SH-SY5Y (cell line): ENCODE measurements around the gene SHANK2.

Experiments
- GATA2 ChIP-seq: IDR thresholded peaks from 2 replicates; pipeline ENCODE4 v1.6.1; 2011; ENCODE audit warnings: mild to moderate bottlenecking, low read depth, low read length
- GATA3 ChIP-seq: IDR thresholded peaks from 2 replicates; pipeline ENCODE4 v1.6.1; 2011; ENCODE audit warnings: low read depth, mild to moderate bottlenecking, low read length, moderate library complexity

- TF ChIP-seq GATA3 (no peak), GATA2 (no peak)
Measured at GRCh38 chr11:71240865-71241691, 11.3 kb downstream of the SHANK2 start.
